Urothelium cell line (cell line): Measurements from ENCODE around the gene ARHGEF11.

Source experiments
- DNase-seq: peaks from one replicate; pipeline ENCODE4 v3.0.0; 2011; ENCODE audit warnings: low spot score, mixed read lengths
- FAIRE-seq: peaks from 2 replicates; lab custom pipeline; 2011; peaks lifted over from hg19 to GRCh38; lab: Jason Lieb, UNC

Gene ARHGEF11

GRCh38 chr1:157050836-157051235 lies 5.3 kb upstream of the ARHGEF11 start:
- DNase-seq = no peak
- FAIRE-seq = no peak

- DNase-seq = no peak
- FAIRE-seq = no peak
These were observed 1.5 kb upstream of the ARHGEF11 start for GRCh38 chr1:157047062-157047410.

GRCh38 chr1:157044326-157044725 lies 1.2 kb downstream of the ARHGEF11 start:
- FAIRE-seq (no peak), DNase-seq (no peak)

GRCh38 chr1:157043685-157044084 lies 1.9 kb downstream of the ARHGEF11 start:
- FAIRE-seq (no peak), DNase-seq (no peak)

- DNase-seq = no peak
- no peak for FAIRE-seq
These were observed 2.7 kb downstream of the ARHGEF11 start for GRCh38 chr1:157042846-157043245.

- FAIRE-seq (no peak), DNase-seq (no peak)
These were observed 4.7 kb downstream of the ARHGEF11 start for GRCh38 chr1:157040802-157041201.

GRCh38 chr1:157035121-157035520 lies 10.4 kb downstream of the ARHGEF11 start:
- no peak for FAIRE-seq
- DNase-seq = no peak

- FAIRE-seq = no peak
These were observed 11.3 kb downstream of the ARHGEF11 start for GRCh38 chr1:157034137-157034800.

GRCh38 chr1:157033357-157033876 lies 12.1 kb downstream of the ARHGEF11 start:
- no peak for DNase-seq
- no peak for FAIRE-seq

More at GRCh38 chr1:157034137-157034800, 11.3 kb downstream of the ARHGEF11 start:
- no peak for DNase-seq

GRCh38 chr1:157032303-157032702 lies 13.2 kb downstream of the ARHGEF11 start:
- DNase-seq (no peak), FAIRE-seq (no peak)

GRCh38 chr1:157030728-157031127 lies 14.8 kb downstream of the ARHGEF11 start:
- FAIRE-seq = no peak
- no peak for DNase-seq

GRCh38 chr1:157028674-157029073 lies 16.9 kb downstream of the ARHGEF11 start:
- FAIRE-seq (no peak), DNase-seq (no peak)

- DNase-seq = no peak
- FAIRE-seq = no peak
These were observed 19.7 kb downstream of the ARHGEF11 start for GRCh38 chr1:157025856-157026255.

GRCh38 chr1:157025385-157025784 lies 20.2 kb downstream of the ARHGEF11 start:
- FAIRE-seq = no peak
- DNase-seq = no peak

GRCh38 chr1:157021688-157022087 lies 23.9 kb downstream of the ARHGEF11 start:
- FAIRE-seq = no peak
- no peak for DNase-seq

- DNase-seq (no peak), FAIRE-seq (no peak)
These were observed 26.1 kb downstream of the ARHGEF11 start for GRCh38 chr1:157019457-157019856.

- FAIRE-seq = no peak
These were observed 33.7 kb downstream of the ARHGEF11 start for GRCh38 chr1:157011845-157012244.

GRCh38 chr1:157008502-157008901 lies 37.0 kb downstream of the ARHGEF11 start:
- no peak for FAIRE-seq
- no peak for DNase-seq

More at GRCh38 chr1:157011845-157012244, 33.7 kb downstream of the ARHGEF11 start:
- no peak for DNase-seq

GRCh38 chr1:157007306-157007705 lies 38.2 kb downstream of the ARHGEF11 start:
- DNase-seq (no peak), FAIRE-seq (no peak)

- FAIRE-seq = no peak
These were observed 38.9 kb downstream of the ARHGEF11 start for GRCh38 chr1:157006676-157007075.

GRCh38 chr1:157005965-157006364 lies 39.6 kb downstream of the ARHGEF11 start:
- DNase-seq = no peak
- no peak for FAIRE-seq

More at GRCh38 chr1:157006676-157007075, 38.9 kb downstream of the ARHGEF11 start:
- DNase-seq = no peak

- DNase-seq (no peak), FAIRE-seq (no peak)
These were observed 40.7 kb downstream of the ARHGEF11 start for GRCh38 chr1:157004806-157005205.

GRCh38 chr1:157004327-157004726 lies 41.2 kb downstream of the ARHGEF11 start:
- no peak for DNase-seq
- no peak for FAIRE-seq
